ENCODE measurements around the gene ATP6V0A4.

The ATP6V0A4 gene

DNA sequence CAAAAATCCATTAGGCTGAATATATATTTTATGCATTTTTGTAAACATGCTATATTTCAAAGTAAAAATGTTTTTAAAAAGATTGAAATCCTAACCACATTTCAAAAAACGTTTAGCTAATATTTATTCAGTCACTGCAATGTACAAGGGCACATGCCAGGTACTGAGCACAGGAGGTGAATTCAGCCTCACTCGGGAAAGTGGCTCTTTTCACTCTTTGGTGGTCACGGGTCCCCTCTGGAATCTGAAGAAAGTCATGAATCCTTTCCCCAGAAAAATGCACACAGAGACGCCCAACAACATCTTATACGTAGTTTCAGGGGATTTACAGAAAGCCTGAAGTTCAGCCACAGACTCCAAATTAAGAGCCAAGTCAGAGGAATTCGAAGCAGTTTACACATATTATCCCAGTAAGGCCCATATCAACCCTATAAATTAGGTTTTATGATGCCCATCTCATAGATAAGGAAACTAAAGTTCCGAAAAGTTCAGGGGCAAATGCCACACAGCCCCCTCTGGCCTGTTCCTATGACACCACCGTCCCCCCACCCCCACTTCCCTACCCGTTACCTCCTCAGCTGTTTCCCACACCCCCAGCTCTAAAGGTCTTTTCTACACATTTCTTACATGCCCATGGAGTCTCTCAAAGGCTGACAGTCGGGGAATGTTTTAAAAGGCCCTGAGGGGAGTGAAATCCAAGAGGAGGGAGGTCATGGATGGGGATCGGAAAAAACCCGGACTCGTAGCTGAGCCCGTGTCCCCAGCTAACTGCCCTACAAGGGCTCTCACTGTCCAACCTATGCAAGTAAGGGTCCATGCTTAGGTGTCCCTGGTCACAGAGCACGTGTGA, 87.2 kb downstream of the ATP6V0A4 start:
- TF ChIP-seq TAF1 (IDR thresholded peaks at IDR 0.05; ENCODE audit: borderline replicate concordance, insufficient read depth, low read length) (no peak), FOXP2 (optimal IDR thresholded peaks at IDR 0.05; ENCODE audit: borderline replicate concordance, extremely low read depth, extremely low read length, insufficient read depth) (no peak)
- TF ChIP-seq, protein P1, sequence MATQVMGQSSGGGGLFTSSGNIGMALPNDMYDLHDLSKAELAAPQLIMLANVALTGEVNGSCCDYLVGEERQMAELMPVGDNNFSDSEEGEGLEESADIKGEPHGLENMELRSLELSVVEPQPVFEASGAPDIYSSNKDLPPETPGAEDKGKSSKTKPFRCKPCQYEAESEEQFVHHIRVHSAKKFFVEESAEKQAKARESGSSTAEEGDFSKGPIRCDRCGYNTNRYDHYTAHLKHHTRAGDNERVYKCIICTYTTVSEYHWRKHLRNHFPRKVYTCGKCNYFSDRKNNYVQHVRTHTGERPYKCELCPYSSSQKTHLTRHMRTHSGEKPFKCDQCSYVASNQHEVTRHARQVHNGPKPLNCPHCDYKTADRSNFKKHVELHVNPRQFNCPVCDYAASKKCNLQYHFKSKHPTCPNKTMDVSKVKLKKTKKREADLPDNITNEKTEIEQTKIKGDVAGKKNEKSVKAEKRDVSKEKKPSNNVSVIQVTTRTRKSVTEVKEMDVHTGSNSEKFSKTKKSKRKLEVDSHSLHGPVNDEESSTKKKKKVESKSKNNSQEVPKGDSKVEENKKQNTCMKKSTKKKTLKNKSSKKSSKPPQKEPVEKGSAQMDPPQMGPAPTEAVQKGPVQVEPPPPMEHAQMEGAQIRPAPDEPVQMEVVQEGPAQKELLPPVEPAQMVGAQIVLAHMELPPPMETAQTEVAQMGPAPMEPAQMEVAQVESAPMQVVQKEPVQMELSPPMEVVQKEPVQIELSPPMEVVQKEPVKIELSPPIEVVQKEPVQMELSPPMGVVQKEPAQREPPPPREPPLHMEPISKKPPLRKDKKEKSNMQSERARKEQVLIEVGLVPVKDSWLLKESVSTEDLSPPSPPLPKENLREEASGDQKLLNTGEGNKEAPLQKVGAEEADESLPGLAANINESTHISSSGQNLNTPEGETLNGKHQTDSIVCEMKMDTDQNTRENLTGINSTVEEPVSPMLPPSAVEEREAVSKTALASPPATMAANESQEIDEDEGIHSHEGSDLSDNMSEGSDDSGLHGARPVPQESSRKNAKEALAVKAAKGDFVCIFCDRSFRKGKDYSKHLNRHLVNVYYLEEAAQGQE (IDR thresholded peaks at IDR 0.05; ENCODE audit: insufficient read depth in 1 of 2, low read depth in 2 of 2, low read length in 2 of 2), result no peak

DNA sequence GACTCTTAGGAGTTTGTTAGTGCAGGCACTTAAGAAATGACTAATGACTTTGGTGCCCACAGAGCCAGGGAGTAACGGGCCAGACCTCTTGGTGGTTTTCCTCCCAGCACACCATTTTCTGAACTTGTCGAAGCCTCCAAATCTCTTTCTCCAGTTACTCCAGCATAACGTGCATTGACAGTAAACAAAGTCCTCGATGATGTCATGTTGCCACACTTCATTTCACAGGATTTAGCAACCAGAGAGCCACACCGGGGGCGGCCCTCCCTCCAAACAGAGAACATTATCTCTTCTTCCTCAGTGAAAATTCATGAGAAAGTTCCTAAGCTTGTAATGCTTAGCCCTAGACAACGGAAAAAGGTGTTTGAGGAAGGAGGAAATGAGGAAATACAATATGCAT, 92.8 kb downstream of the ATP6V0A4 start:
- TF ChIP-seq POLR2AphosphoS5 (IDR thresholded peaks at IDR 0.05; ENCODE audit: low read depth, low read length), result no peak
- no peak for TF ChIP-seq FOXP2 (optimal IDR thresholded peaks at IDR 0.05; ENCODE audit: borderline replicate concordance, extremely low read depth, extremely low read length, insufficient read depth)

DNA sequence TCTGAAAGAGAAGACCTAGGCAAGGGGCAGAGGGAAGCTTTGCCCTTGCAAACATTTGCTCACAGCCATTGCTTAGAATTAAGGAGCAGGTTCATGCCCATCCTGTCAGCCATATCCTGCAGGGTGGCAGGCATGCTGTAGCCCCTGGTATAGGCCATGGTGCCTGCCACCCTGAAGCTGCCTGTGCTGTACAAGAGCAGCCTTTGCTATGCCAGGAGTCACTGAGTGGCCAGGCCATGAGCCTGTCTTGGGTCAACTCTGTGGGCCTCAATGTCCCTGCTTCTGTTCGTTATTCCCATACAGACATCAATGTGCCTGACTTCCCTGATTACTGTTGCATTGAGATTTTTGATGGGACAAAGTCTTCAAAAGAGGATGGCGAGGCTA, 96.5 kb downstream of the ATP6V0A4 start:
- TF ChIP-seq FOXP2 (optimal IDR thresholded peaks at IDR 0.05; ENCODE audit: borderline replicate concordance, extremely low read depth, extremely low read length, insufficient read depth), result no peak
- TF ChIP-seq POLR2AphosphoS5 (IDR thresholded peaks at IDR 0.05; ENCODE audit: low read depth, low read length), result no peak
- TF ChIP-seq TAF1 (IDR thresholded peaks at IDR 0.05; ENCODE audit: borderline replicate concordance, insufficient read depth, low read length), result no peak
- no peak for TF ChIP-seq SIN3A (IDR thresholded peaks at IDR 0.05; ENCODE audit: borderline replicate concordance, insufficient read depth, low read length)
- TF ChIP-seq, protein P1 (IDR thresholded peaks at IDR 0.05; ENCODE audit: insufficient read depth in 1 of 2, low read depth in 2 of 2, low read length in 2 of 2), result no peak

DNA sequence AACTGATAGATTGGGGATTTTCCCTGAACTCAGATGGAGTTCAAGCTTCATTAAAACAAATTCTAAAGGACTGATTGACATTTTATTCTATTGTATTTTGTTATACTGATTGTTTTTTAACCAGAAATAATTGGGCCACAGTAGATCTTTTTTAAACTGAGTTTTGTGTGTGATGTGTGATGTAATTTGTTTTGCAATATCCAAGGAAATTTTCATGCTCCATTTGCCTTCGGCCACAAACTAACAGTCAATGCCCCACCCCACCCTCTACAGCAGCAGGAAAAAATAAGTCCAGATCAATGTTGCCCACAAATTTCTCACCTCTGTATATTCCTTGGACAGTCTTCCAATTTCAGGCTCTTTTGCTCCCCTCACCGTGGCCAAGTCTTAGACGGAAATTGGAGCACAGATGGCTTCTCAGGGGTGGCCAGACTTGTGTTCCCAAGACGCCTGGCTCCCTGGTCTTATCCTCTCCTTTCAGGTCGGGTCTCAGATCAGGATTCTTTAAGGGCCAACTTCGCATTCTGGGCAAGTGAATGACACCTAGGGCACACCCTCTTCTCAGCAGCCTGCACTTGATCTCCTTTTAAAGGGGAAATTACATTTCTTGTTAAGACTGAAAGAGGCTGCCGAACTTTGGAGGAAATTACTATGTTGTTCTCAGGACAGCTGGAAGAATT, 97.0 kb downstream of the ATP6V0A4 start, which contains the start of gene SVOPL:
Gene SVOPL (minus strand): TSS at position 506 of the 680 bp plus-strand sequence. CDS start 22,317 bp downstream, outside the sequence.
- TF ChIP-seq SIN3A (IDR thresholded peaks at IDR 0.05; ENCODE audit: borderline replicate concordance, insufficient read depth, low read length) (no peak), TAF1 (IDR thresholded peaks at IDR 0.05; ENCODE audit: borderline replicate concordance, insufficient read depth, low read length) (no peak), POLR2AphosphoS5 (IDR thresholded peaks at IDR 0.05; ENCODE audit: low read depth, low read length) (no peak), FOXP2 (optimal IDR thresholded peaks at IDR 0.05; ENCODE audit: borderline replicate concordance, extremely low read depth, extremely low read length, insufficient read depth) (no peak)
- TF ChIP-seq, protein P1 (IDR thresholded peaks at IDR 0.05; ENCODE audit: insufficient read depth in 1 of 2, low read depth in 2 of 2, low read length in 2 of 2), result no peak

DNA sequence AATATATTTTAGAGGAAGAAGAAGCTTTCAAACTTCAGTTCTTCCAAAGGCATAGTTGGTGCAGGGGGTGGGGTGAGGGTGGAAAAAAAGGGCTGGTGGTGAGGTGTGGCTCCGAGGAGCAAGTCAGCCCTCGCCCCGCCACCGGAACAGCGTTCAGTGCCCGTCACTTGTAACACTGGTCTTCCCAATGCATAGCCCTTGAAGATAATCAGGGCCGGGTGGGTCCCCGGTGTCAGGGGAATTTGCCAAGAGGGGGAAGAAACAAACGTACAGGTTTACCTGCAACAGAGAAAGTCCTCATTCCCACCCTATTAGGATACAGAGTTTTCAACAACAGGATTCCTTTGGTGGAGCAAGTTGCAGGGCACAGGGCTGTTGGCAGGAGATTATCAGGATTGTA, 98.3 kb downstream of the ATP6V0A4 start:
- TF ChIP-seq SIN3A (IDR thresholded peaks at IDR 0.05; ENCODE audit: borderline replicate concordance, insufficient read depth, low read length) (no peak), TAF1 (IDR thresholded peaks at IDR 0.05; ENCODE audit: borderline replicate concordance, insufficient read depth, low read length) (no peak), POLR2AphosphoS5 (IDR thresholded peaks at IDR 0.05; ENCODE audit: low read depth, low read length) (no peak)

DNA sequence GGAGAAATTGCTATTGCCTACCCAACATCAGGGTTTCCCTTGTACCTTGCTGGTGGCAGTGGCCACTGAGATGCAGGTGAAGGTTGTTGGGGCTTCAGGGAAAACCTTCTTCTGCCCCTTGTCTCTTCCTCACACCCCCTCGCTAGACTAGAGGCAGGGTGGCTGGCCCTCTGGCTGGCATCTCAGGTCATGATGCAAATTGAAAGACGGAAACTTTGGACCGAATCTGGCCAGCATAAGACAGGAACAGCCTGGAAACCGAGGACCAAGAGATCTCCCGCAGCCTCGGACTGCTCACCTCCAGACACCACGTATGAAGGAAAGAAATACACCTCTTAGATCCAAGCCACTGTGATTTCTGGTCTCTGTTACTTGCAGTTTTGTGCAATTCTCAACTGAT, 99.7 kb downstream of the ATP6V0A4 start:
- TF ChIP-seq FOXP2 (optimal IDR thresholded peaks at IDR 0.05; ENCODE audit: borderline replicate concordance, extremely low read depth, extremely low read length, insufficient read depth), result no peak
- TF ChIP-seq SIN3A (IDR thresholded peaks at IDR 0.05; ENCODE audit: borderline replicate concordance, insufficient read depth, low read length), result no peak
- no peak for TF ChIP-seq TAF1 (IDR thresholded peaks at IDR 0.05; ENCODE audit: borderline replicate concordance, insufficient read depth, low read length)
- TF ChIP-seq POLR2AphosphoS5 (IDR thresholded peaks at IDR 0.05; ENCODE audit: low read depth, low read length), result no peak
- TF ChIP-seq, protein P1 (IDR thresholded peaks at IDR 0.05; ENCODE audit: insufficient read depth in 1 of 2, low read depth in 2 of 2, low read length in 2 of 2), result no peak
